GM19372 (cell line): ENCODE data around the gene SSH3.

Source experiments
- ATAC-seq: cut with Tn5 transposase; IDR thresholded peaks from one replicate; pipeline ENCODE4 v1.9.1; 2021; ENCODE audit warnings: mild to moderate bottlenecking, low read depth, moderate library complexity; ENCODE audit not compliant: unreplicated experiment

Gene SSH3

DNA sequence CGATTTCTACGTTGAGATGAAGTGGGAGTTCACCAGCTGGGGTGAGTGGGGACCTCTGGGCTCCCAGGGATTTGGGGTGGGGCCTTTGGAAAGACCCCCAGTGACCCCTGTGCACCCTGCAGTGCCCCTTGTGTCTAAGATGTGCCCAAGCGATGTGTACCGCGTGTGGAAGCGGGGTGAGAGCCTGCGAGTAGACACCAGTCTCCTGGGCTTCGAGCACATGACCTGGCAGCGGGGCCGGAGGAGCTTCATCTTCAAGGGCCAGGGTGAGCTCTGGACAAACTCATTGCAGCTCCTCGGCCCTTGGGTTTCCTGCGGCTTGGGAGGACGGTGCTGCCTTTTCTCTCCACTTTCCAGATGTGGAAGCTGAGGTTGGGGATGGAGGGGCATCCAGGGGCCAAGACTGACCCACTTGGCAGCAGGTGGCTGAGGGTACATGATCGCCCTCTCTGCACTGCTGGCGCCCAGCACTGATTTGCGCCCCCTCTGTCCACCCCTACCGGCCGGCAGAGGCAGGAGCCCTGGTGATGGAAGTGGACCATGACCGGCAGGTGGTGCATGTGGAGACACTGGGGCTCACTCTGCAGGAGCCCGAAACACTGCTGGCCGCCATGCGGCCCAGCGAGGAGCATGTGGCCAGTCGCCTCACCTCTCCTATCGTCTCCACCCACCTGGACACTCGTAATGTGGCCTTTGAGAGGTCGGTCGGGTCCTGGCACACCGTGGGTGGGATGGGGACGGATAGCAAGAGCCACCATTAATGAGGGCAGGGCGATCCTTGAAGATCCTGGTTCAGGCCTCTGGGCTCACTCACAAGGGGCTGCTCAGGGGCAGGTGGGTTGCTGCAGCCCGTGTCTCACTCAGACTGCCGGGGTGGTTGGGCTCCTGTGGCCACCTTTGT, 11.6 kb upstream of the SSH3 start:
- no peak for ATAC-seq

DNA sequence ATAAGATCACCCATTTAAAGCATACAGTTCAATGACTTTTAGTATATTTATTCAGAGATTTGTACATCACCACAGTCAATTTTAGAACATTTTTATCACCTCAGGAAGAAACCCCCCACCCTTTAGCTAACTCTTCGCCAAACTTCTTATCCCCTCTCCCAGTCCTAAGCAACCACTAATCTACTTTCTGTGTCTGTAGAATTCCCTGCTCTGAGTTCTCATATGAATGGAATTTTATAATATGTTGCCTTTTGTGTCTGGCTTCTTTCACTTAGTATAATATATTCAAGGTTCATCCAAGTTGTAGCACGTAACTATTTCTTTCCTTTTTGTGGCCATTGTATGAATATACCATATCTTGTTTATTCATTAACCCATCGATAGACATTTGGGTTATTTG, 10.7 kb upstream of the SSH3 start:
- ATAC-seq, result no peak

DNA sequence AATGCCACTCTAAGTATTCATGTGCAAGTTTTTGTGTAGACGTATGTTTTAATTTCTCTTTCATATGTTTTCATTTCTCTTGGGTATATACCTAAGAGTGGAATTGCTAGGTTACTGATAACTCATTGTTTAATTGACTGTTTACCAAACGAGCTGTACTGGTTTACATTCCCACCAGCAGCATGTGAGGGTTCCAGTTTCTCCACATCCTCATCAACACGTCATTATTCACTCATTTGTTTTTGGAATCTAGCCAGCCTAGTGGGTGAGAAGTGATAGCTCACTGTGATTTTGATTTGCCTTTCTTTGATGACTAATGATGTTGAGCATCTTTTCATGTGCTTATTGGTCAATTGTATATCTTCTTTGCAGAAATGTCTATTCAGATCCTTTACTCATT, 10.2 kb upstream of the SSH3 start:
- no peak for ATAC-seq

DNA sequence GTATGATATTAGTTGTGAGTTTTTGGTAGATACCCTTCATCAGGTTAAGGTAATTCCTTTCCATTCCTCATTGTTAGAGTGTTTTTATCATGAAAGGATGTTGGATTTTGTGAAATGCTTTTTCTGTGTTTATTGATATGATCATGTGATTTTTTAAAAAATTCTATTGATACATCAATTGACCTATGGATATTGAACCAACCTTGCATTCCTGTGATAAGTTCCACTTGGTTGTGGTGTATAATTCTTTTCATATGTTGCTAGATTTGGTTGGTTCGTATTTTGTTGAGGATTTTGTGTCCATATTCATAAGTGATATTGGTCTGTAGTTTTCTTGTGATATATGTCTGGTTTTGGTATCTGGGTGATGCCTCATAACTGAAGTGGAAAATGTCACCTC, 7.5 kb upstream of the SSH3 start:
- ATAC-seq, result no peak

DNA sequence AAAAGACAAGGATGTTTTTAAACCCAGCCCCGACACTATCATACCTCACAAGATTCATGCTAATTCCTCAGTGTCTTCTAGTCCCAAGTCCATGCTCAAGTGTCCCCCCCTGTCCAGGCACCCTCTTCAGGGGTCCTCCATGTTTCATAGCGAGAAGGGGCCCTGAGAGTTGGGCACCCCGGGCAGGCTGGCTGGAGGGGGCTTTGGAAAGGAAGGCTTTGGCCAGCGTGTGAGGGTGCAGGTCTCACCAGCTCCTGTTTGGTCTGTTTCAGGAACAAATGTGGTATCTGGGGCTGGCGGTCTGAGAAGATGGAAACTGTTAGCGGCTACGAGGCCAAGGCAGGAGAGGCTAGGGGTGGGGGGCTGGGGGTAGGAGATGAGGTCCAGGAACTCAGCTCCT, 4.5 kb upstream of the SSH3 start:
- no peak for ATAC-seq

DNA sequence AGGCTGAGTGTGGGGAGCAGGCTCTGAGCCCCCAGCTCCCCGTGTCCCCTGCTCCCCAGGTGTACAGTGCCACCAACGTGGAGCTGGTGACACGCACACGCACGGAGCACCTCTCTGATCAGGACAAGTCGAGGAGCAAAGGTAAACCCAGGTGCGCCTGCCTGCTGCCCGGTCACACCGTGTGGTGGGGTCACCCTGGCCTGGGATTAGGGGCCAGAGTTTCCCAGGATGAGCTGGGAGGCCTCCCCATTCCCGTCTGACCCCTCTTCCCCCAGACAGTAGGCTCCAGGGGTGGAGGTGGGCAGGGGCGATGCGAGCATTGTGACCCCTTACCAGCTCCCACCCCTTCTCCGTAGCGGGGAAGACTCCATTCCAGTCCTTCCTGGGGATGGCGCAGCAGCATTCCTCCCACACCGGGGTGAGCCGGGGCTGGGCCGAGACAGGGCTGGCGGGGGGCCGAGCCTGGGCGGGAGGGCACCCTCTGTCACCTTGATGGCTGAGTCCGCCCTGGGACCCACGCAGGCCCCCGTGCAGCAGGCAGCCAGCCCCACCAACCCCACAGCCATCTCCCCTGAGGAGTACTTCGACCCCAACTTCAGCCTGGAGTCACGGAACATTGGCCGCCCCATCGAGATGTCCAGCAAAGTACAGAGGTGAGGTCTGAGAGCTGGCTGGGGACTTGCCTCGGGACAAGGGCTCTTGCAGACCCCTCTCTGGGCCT, 3.7 kb upstream of the SSH3 start:
- no peak for ATAC-seq

DNA sequence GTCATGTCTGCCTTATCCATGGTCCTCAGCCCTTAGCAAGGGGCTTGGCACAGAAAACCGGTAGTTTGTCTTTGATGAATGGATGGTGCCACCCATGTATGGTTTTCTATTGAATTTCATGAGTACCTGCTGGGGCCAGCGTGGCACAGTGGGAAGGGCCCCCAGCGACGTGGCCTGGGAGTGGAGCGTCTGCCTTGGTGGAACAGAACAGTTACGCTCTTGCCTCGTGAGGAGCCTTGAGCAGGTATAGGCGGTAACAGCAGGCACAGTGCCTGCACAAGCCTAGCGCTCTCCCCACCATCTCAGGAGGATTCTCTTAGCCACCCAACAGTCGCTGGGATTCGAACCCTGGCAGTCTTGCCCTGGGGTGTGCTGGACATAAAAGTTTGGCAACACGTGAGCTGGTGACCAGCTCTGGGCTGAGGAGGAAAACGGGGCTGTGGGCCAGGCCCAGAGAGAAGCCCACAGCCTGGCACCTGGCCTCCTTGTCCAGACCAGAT, 3.0 kb upstream of the SSH3 start:
- no peak for ATAC-seq

DNA sequence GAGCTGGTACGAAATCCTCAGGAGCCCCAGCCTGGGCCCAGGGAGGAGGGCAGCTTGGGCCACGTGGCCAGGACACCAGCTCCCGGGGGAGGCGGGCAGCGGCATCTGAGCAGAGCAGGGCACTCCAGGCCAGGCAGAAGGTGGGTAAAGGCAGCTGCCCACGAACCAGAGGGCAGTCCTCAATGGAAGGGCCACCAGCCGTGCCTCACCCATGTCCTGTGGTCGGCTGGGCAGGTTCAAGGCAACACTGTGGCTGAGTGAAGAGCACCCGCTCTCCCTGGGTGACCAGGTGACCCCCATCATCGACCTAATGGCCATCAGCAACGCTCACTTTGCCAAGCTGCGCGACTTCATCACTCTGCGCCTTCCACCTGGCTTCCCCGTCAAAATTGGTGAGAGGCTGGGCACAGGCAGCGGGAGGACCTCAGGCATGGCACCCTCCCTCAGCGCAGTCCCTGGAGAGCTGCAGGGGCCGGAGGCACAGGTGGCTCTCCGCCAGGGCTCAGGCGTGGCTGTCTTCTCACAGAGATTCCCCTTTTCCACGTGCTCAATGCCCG, 2.5 kb upstream of the SSH3 start:
- no peak for ATAC-seq

DNA sequence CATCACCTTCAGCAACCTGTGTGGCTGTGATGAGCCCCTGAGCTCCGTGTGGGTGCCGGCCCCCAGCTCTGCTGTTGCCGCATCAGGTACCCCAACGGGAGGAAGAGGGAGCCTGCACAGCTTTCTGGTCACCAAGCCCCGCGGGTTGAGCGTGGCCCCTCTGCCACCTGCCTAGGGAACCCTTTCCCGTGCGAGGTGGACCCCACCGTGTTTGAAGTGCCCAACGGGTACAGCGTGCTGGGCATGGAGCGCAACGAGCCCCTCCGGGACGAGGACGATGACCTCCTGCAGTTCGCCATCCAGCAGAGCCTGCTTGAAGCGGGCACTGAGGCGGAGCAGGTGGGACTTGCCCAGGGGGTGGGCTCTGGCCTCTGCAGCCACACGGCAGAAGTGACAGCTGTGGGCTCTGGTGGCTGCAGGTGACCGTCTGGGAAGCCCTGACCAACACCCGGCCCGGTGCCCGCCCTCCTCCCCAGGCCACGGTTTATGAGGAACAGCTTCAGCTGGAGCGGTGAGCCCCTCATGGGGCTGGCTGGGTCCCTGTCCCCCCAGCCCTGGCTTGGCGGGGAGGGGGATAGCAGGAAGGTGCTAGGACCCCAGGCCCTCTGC, 1.9 kb upstream of the SSH3 start:
- no peak for ATAC-seq

DNA sequence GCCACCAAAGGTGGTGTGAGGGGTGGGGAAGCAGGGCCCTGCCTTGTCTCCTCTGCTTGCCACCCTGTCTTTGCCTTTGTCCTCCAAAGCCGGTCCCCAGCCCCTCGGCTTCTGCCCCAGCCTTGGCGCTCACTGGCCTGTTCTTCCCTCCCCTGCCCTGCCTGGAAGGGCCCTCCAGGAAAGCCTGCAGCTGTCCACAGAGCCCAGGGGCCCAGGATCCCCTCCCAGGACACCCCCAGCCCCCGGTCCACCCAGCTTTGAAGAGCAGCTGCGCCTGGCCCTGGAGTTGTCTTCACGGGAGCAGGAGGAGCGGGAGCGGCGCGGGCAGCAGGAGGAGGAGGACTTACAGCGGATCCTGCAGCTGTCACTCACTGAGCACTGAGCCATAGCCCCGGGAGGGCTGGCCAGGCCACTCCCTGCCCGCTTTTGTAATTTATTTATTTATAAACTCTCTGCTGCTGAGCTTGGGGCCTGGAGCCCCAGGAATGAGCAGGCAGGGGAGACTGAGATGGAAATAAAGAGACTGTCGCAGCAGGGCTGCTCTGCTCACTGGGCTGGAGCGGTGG, 1.3 kb upstream of the SSH3 start:
- ATAC-seq, result no peak

DNA sequence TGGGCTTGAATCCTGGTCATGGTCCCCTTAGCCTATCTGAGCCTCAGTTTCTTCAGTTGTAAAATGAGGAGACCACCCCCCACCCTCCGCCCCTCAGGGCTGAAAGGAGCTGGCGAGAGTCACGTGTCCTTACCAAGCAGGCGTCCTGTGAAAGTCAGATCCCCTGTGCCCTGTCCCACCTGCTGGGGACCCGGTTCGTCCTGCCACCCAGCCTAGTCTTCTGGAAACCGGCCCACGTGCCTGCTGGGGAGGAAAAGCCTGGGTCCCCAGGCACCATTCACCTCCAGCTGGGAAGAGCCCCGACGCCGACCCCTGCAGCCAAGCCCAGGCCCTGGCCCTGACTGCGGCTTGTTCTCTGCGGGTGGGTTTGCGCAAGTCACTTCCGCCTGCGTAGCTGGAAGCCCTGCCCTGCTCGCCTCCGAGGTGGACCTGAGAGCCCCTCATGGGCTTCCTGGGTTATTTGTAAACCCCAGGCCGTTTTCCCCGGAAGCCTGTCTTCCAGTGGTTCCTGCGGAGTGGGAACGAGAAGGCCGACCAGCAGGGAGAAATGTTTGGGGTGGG, 679 bp upstream of the SSH3 start:
- no peak for ATAC-seq

DNA sequence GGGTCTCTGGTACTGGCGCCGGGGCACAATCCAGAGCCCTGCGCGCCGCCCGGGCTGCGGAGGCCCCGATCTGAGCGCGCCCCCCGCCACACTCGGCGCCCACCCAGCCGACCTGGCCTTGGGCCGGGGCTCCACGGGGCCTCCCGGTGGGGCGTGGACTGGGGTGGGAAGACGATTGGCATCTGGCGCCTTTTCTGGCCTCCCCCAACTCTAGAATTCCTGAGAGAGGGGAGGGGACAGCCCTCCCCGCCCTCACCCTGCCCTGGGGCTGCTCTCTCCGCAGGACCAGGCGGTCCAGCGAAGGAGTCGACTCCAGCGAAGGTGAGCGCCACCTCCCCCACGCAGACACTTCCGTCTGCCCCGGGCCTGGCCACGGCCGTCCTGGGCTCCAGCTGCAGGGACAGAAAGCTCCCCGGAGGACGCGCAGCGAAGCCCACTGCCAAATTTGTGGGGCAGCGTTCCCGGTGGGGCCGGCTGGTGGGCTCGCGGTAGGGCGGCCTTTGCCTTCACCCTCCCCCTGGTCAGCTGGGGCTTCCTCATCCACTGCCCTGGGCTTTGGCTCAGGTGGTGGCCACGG, 593 bp downstream of the SSH3 start:
- ATAC-seq, result no peak

DNA sequence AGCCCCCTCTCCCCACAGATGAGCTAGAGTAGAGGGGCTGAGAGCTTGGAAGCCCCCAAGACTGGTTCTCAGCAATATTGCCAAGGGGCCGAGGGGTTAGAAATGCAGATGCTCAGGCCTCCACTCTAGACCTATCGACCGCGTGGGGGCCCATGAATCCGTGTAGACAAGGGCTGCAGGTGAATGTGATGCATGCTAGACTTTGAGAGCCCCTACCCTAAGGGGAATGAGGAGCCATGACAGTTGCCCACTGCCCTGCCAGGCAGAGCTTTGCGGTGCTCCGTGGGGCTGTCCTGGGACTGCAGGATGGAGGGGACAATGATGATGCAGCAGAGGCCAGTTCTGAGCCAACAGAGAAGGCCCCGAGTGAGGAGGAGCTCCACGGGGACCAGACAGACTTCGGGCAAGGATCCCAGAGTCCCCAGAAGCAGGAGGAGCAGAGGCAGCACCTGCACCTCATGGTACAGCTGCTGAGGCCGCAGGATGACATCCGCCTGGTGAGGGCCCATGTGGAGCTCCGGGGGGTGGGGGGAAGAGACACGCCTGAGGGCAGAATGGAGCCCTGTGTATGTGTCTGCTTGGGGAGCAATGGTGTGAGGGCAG, 1.3 kb downstream of the SSH3 start:
- ATAC-seq, result no peak

DNA sequence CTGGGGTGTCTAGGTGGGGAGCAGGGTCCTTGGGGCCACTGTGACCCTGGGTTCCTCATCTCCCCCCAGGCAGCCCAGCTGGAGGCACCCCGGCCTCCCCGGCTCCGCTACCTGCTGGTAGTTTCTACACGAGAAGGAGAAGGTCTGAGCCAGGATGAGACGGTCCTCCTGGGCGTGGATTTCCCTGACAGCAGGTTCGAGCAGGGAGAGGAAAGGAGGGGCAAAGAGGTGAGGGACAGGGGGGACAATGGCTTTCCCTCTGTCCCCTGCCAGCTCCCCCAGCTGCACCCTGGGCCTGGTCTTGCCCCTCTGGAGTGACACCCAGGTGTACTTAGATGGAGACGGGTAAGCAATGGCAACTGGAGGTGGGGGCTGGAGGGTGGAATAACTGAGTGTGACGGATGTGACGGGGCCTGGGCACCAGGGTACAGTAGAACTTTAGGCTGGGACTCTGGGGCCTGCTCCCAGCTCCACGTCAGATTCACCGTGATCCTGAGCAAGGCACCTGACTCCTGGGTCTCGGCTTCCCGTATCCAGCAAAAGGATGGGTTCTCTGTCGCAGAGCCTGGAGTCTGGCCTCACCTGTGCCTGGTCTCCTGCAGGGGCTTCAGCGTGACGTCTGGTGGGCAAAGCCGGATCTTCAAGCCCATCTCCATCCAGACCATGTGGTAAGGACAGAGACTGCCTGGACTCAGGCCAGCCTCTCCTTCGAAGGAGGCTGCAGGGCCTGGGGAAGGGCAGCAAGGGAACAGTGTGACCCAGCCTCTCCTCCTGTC, 3.6 kb downstream of the SSH3 start:
- ATAC-seq, result no peak

DNA sequence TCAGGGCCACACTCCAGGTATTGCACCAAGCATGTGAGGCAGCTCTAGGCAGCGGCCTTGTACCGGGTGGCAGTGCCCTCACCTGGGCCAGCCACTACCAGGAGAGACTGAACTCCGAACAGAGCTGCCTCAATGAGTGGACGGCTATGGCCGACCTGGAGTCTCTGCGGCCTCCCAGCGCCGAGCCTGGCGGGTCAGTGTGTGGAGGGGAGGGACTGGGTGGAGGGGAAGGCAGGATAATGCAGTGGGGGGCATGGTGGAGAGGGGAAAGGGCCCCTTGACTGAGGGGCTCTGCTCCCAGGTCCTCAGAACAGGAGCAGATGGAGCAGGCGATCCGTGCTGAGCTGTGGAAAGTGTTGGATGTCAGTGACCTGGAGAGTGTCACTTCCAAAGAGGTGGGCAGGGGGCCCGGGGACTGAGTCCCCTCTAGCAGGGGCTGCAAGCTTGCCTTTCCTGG, 4.2 kb downstream of the SSH3 start:
- no peak for ATAC-seq

DNA sequence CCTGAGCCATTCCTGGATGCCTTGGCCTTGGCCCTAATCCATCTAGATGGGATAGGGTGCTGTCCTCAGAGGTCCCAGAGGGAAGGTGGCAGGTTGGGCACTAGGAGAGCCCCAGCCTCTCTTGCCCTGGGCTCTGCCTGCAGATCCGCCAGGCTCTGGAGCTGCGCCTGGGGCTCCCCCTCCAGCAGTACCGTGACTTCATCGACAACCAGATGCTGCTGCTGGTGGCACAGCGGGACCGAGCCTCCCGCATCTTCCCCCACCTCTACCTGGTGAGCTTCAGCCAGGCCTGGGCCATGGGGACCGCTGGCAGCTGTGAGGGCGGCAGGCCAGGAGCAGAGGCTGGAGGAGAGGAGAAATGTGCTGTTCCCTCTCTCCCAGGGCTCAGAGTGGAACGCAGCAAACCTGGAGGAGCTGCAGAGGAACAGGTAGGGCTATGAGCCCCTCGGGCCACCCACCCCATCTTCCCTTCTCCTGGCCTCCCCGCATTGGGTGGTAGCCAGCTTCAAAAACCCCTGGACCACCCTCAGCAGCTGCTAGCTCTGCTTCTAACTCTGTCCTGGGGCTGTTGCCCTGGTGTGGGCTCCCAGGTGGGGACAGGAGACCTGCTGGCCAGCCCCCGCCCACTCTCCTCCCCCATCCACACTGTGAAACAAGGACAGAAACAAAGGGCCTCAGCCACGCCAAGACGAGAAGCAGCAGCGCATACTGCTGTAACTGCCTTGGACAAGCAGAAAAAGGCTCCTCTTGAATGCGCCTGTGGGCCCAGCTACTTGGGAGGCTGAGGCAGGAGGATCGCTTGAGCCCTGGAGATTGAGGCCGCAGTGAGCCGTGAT, 4.9 kb downstream of the SSH3 start:
- ATAC-seq, result no peak

DNA sequence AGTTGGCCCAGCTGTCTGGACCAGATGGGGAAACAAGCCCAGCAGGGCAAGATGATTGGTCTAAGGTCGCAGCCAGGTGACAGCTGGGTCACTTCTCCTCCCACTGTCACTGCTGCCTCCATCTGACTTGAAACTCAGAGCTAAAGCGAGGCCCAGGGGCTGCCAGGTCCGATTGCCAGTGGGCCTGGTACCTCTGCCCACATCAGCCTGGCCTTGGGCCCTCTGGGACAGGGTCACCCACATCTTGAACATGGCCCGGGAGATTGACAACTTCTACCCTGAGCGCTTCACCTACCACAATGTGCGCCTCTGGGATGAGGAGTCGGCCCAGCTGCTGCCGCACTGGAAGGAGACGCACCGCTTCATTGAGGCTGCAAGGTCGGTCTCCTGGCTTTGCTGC, 5.8 kb downstream of the SSH3 start:
- no peak for ATAC-seq

DNA sequence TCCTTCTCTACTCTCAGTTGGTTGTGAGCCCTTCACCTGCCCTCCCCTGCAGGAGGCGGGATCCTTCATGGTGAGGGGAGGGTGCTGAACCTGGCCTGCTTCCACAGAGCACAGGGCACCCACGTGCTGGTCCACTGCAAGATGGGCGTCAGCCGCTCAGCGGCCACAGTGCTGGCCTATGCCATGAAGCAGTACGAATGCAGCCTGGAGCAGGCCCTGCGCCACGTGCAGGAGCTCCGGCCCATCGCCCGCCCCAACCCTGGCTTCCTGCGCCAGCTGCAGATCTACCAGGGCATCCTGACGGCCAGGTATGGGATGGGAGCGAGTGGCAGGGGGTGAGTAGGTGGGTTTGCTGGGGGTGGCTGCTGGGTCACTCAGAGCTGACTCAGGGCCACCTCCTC, 6.3 kb downstream of the SSH3 start:
- ATAC-seq, result no peak
